Memory B cell (primary cell): ENCODE data around the gene FPR2.
A peak's percentile ranks its signal among the peaks of the same experiment; 100 is the strongest.
"Not testable (repeated sequence)": the region's sequence is repeated elsewhere in the genome, so short reads cannot be mapped to it uniquely, and the experiment has no call there.

ENCODE experiments used
- ATAC-seq: fragments of 150-1000 bp; cut with Tn5 transposase; 2 replicates; pipeline ENCODE4 v1.10.0; 2021; ENCODE audit warnings: low read depth, mild to moderate bottlenecking, moderate library complexity
- DNase-seq, 2 donors: peaks; one replicate each; pipeline ENCODE4 v3.0.0; 2022; ENCODE audit warnings: low spot score in 2 of 2
- H3K27ac Mint-ChIP-seq: one replicate; pipeline ENCODE4 v1.8.0; 2022; ENCODE audit warnings: mild to moderate bottlenecking, moderate library complexity, mixed read lengths
- H3K27me3 Mint-ChIP-seq: one replicate; pipeline ENCODE4 v1.8.0; 2022; ENCODE audit warnings: mixed read lengths
- H3K36me3 Mint-ChIP-seq: one replicate; pipeline ENCODE4 v1.8.0; 2022; ENCODE audit warnings: mild to moderate bottlenecking, mixed read lengths
- H3K4me1 Mint-ChIP-seq: one replicate; pipeline ENCODE4 v1.8.0; 2022; ENCODE audit warnings: mixed read lengths
- H3K4me3 Mint-ChIP-seq: one replicate; pipeline ENCODE4 v1.8.0; 2022; ENCODE audit warnings: mild to moderate bottlenecking, moderate library complexity, mixed read lengths
- H3K9me3 Mint-ChIP-seq: one replicate; pipeline ENCODE4 v1.8.0; 2022; ENCODE audit warnings: mixed read lengths

The FPR2 gene

DNA sequence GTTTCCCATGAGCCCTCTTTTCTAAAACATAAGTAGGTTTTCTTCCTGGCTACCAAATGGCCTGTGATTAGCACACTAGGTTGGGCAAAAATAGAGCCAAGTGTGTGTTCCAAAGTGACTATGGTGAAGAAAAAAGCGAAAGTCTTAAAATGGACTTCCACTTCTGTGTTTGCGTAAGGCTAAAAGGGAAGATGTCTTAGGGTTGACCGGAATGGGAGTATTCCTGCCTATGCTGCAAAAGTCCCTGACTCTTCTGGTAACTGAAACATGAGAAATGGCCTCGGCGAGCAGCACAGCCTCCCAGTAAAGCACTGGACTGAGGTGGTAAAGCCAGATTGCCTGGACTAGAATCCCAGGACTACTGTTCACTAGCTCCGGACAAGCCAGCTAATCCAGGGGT lies 6.9 kb upstream of the FPR2 start:
- H3K27ac Mint-ChIP-seq, result no peak overlapping the region
- H3K4me3 Mint-ChIP-seq, result no peak overlapping the region
- ATAC-seq (no peak), DNase-seq (no peak)
- H3K4me1 Mint-ChIP-seq, result peaks cover 10% of the 10 kb centered on the region
- peaks cover 15% of the 10 kb centered on the region for H3K9me3 Mint-ChIP-seq
- H3K27me3 Mint-ChIP-seq, result peaks cover 5% of the 10 kb centered on the region
- H3K36me3 Mint-ChIP-seq, result peaks cover 2% of the 10 kb centered on the region

DNA sequence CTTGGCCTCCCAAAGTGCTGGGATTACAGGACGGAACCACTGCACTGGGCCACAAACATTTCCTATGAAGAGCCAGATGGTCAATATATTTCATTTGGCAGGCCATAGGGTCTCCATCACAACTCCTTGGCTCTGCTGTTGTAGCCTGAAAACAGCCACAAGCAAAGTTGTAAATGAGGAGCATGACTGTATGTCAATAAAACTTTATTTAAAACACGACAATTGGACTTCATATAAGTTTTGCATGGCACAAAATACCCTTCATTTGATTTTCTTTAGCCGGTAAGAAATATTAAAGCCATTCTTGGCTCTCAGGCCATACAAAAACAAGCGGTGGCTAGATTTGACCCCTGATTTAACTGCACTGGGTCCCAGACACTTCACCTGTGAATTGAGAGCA lies 6.2 kb upstream of the FPR2 start:
- H3K27ac Mint-ChIP-seq, result no peak overlapping the region
- H3K4me1 Mint-ChIP-seq, result peaks cover 10% of the 10 kb centered on the region
- ATAC-seq (no peak), DNase-seq (no peak)
- H3K4me3 Mint-ChIP-seq, result no peak overlapping the region
- peaks cover 14% of the 10 kb centered on the region for H3K9me3 Mint-ChIP-seq
- peaks cover 2% of the 10 kb centered on the region for H3K36me3 Mint-ChIP-seq
- H3K27me3 Mint-ChIP-seq, result peaks cover 5% of the 10 kb centered on the region

GRCh38 chr19:51755571-51755970 lies 5.4 kb upstream of the FPR2 start:
- Mint-ChIP-seq H3K36me3 (peaks cover 2% of the 10 kb centered on the region), H3K4me1 (peaks cover 10% of the 10 kb centered on the region), H3K4me3 (no peak overlapping the region), H3K27me3 (peaks cover 5% of the 10 kb centered on the region), H3K9me3 (peaks cover 14% of the 10 kb centered on the region), H3K27ac (no peak overlapping the region)
- DNase-seq (no peak), ATAC-seq (no peak)

DNA sequence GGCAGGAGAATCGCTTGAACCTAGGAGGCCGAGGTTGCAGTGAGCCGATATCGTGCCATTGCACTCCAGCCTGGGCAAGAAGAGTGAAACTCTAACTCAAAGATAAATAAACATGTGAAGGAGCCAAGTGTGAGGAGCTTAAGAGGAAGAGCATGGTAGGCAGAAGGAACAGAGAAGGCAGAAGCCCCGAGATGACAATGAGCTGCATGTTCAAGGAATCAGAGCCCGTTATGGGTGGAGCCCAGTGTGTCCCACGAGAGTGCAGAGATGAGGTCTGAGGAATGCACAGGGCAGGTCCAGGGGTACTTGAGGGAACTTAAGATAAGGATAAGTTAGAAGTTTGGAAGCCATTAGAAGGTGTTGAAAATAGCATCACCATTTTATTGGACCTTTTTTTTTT lies 716 bp downstream of the FPR2 start:
- Mint-ChIP-seq H3K27ac (no peak overlapping the region), H3K27me3 (peaks cover 16% of the 10 kb centered on the region), H3K9me3 (peaks cover 9% of the 10 kb centered on the region), H3K4me1 (peaks cover 4% of the 10 kb centered on the region), H3K36me3 (no peaks in the 10 kb centered on the region), H3K4me3 (no peak overlapping the region)
- no peak for DNase-seq
- ATAC-seq, result no peak

DNA sequence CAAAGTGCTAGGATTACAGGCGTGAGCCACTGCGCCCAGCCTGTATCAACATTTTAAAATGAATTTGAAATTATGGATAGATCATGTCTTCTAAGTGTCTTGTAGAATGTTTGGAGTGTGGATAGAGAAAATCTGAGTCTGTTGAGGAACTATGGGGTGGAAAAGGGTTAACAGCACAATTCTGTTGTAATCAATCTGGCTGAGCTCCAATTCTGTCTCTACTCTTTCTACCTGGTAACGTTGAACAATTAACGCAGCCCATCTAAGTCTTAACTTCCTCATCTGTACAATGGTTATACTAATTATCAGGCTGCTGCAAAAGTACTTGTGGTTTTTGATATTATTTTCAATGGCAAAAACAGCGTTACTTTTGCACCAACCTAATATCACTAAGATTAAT lies 4.1 kb downstream of the FPR2 start:
- Mint-ChIP-seq H3K4me3 (no peak overlapping the region), H3K9me3 (peaks cover 9% of the 10 kb centered on the region), H3K36me3 (no peaks in the 10 kb centered on the region), H3K27ac (no peak overlapping the region), H3K27me3 (peaks cover 16% of the 10 kb centered on the region), H3K4me1 (peaks cover 4% of the 10 kb centered on the region)
- no peak for ATAC-seq
- DNase-seq, result no peak

GRCh38 chr19:51766461-51766860 lies 5.5 kb downstream of the FPR2 start:
- Mint-ChIP-seq H3K27ac (no peak overlapping the region), H3K27me3 (peaks cover 16% of the 10 kb centered on the region), H3K4me3 (no peak overlapping the region), H3K9me3 (peaks cover 9% of the 10 kb centered on the region), H3K4me1 (peaks cover 4% of the 10 kb centered on the region), H3K36me3 (no peaks in the 10 kb centered on the region)
- ATAC-seq (no peak), DNase-seq (no peak)

DNA sequence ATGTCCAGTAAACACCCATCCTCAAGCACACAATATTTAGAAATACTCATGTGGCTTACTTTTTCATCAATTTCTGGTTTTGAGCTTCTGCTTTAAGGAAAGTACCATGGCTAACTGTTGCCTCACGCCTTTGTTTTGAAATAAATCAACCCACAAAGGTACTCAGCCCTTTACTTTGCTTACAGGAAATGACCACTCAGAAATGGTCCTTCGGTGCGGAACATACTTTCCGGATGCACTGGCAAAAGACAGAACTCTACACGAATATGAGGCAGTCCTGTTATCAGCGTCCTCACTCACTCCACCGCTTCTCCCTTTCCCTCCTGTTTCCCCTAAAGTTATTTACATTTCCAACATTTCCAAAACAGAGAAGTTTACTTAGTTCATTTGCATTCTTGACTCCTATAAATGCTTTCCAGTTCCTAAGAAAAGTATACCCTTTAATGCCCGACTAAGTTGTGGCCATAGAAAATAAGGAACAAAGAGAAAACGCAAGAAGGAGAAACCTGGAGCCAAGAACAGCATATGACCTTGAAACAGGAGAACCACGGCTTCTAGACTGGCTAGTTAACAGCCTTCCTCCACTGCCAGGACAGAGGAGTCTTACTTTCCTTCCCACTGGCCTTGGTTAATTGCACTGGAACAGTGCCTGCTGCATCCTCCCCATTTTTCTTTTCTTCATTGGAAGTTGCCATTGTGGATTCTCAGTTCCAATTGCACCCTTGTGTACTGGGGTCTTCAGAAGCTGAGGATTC lies 10.6 kb downstream of the FPR2 start:
- H3K9me3 Mint-ChIP-seq, result peaks cover 2% of the 10 kb centered on the region
- H3K27ac Mint-ChIP-seq, result no peak overlapping the region
- H3K36me3 Mint-ChIP-seq, result no peaks in the 10 kb centered on the region
- H3K4me1 Mint-ChIP-seq, result peaks cover 2% of the 10 kb centered on the region
- ATAC-seq (no peak), DNase-seq (no peak)
- H3K4me3 Mint-ChIP-seq, result no peak overlapping the region
- H3K27me3 Mint-ChIP-seq, result peaks cover 6% of the 10 kb centered on the region

DNA sequence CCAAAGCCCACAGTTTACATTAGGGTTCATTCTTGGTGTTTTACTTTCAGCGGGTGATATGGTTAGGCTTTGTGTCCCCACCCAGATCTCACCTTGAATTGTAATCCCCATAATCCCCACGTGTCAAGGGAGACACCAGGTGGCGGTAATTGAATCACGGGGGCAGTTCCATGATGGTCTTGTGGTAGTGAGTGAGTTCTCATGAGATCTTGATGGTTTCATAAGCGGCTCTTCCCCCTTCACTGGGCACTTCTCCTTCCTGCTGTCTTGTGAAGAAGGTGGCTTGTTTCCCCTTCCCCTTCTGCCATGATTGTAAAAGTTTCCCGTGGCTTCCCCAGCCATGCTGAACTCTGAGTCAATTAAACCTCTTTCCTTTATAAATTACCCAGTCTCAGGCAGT lies 12.0 kb downstream of the FPR2 start:
- peaks cover 11% of the 10 kb centered on the region for H3K27me3 Mint-ChIP-seq
- H3K4me3 Mint-ChIP-seq, result no peak overlapping the region
- ATAC-seq, result no peak
- peaks cover 2% of the 10 kb centered on the region for H3K4me1 Mint-ChIP-seq
- no peak for DNase-seq
- H3K9me3 Mint-ChIP-seq, result peaks cover 4% of the 10 kb centered on the region
- no peak overlapping the region for H3K27ac Mint-ChIP-seq
- no peaks in the 10 kb centered on the region for H3K36me3 Mint-ChIP-seq

- ATAC-seq, H3K4me1 Mint-ChIP-seq, H3K27ac Mint-ChIP-seq, H3K36me3 Mint-ChIP-seq, H3K9me3 Mint-ChIP-seq, DNase-seq, H3K4me3 Mint-ChIP-seq: not testable (repeated sequence)
- peaks cover 18% of the 10 kb centered on the region for H3K27me3 Mint-ChIP-seq
Observed at GRCh38 chr19:51776561-51776960, 15.6 kb downstream of the FPR2 start.

- DNase-seq (peak; percentile 28 to 41), ATAC-seq (peak; percentile 48)
- Mint-ChIP-seq H3K9me3 (peaks cover 4% of the 10 kb centered on the region), H3K27me3 (peaks cover 23% of the 10 kb centered on the region), H3K27ac (no peak overlapping the region), H3K36me3 (no peaks in the 10 kb centered on the region), H3K4me1 (no peaks in the 10 kb centered on the region), H3K4me3 (no peak overlapping the region)
Observed at GRCh38 chr19:51777570-51778462, 16.8 kb downstream of the FPR2 start.

DNA sequence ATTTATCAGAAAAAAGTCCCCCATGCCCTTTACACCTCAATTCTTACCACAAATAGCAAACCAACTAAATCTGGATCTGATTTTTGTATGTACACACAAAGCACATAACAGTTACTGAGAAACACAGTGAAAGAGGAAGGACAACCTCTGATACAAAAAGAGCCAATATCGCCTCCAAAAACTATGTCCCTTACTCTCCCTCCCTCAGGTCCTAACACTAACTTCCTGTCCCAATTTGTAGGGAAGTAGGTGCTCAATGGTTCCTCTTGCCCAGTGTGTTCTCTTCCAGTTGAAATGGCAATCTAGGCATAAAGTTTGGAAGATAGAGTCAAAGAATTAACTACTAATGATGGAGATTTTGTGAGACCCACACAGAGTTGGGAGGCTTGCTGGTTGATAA lies 18.2 kb downstream of the FPR2 start:
- H3K4me1 Mint-ChIP-seq, result no peaks in the 10 kb centered on the region
- DNase-seq (no peak), ATAC-seq (no peak)
- H3K36me3 Mint-ChIP-seq, result no peaks in the 10 kb centered on the region
- no peak overlapping the region for H3K27ac Mint-ChIP-seq
- H3K27me3 Mint-ChIP-seq, result peaks cover 22% of the 10 kb centered on the region
- H3K9me3 Mint-ChIP-seq, result peaks cover 2% of the 10 kb centered on the region
- no peak overlapping the region for H3K4me3 Mint-ChIP-seq

GRCh38 chr19:51779703-51780102 lies 18.7 kb downstream of the FPR2 start:
- H3K4me3 Mint-ChIP-seq, result no peak overlapping the region
- DNase-seq (no peak), ATAC-seq (no peak)
- no peaks in the 10 kb centered on the region for H3K4me1 Mint-ChIP-seq
- H3K9me3 Mint-ChIP-seq, result peaks cover 2% of the 10 kb centered on the region
- H3K27me3 Mint-ChIP-seq, result peaks cover 20% of the 10 kb centered on the region
- H3K27ac Mint-ChIP-seq, result no peak overlapping the region
- H3K36me3 Mint-ChIP-seq, result no peaks in the 10 kb centered on the region

DNA sequence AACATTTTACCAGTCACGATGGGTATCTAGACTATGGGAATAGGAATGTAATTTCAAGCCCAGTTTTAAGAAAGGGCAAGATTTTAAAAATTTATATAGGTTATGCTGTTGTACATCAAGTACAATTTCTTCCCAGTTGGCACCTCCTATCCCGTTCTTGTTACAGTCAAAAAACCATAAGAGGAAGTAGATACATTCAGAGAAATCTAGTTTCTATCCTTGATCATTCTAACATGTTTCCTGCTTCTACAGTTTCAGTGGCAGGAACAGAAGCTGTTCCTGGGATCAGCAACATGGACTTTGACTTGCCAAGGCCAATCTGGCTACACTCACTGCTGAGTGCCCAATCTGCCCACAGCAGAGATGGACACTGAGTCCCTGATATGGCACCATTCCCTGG lies 19.3 kb downstream of the FPR2 start:
- Mint-ChIP-seq H3K27ac (no peak overlapping the region), H3K9me3 (peaks cover 2% of the 10 kb centered on the region), H3K36me3 (no peaks in the 10 kb centered on the region), H3K27me3 (peaks cover 18% of the 10 kb centered on the region), H3K4me1 (no peaks in the 10 kb centered on the region), H3K4me3 (no peak overlapping the region)
- ATAC-seq (no peak), DNase-seq (no peak)

DNA sequence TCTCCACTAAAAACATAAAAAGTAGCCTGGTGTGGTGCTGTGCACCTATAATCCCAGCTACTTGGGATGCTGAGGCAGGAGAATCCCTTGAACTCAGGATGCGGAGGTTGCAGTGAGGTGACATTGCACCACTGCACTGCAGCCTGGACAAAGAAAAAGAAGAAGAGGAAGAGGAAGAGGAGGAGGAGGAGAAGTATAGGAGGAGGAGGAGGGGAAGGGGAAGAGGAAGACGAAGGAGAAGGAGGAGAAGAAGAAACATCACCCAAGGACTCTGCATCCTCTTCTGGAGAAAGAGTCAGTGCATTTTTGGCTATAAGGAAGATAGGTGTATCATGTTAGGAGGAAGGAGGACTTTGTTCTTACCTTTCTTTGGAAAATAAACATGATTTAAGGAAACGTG lies 21.0 kb downstream of the FPR2 start:
- H3K27ac Mint-ChIP-seq, result no peak overlapping the region
- no peak overlapping the region for H3K4me3 Mint-ChIP-seq
- peaks cover 14% of the 10 kb centered on the region for H3K27me3 Mint-ChIP-seq
- H3K36me3 Mint-ChIP-seq, result no peaks in the 10 kb centered on the region
- ATAC-seq (no peak), DNase-seq (no peak)
- no peaks in the 10 kb centered on the region for H3K9me3 Mint-ChIP-seq
- no peaks in the 10 kb centered on the region for H3K4me1 Mint-ChIP-seq
